Measurements from ENCODE around the gene EID1.

DNA sequence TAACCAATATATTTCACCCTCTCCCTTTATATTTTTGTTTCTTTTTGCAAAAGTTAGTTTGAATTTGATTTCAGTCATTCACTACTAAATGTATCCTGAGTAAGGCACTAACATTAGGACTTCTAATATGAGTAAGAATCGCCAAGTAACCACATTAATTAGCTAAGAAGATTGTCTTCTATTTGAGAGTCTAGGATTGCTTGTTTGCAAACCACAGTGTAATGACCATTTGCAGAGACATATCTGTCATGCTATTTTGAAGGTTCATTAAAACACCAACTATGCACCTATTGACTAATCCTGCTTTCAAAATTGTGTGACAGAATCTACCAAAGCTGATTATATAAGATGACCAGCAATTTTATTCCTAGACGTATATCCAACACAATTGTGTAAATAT, 5.3 kb upstream of the EID1 start:
- TF ChIP-seq, protein P1, sequence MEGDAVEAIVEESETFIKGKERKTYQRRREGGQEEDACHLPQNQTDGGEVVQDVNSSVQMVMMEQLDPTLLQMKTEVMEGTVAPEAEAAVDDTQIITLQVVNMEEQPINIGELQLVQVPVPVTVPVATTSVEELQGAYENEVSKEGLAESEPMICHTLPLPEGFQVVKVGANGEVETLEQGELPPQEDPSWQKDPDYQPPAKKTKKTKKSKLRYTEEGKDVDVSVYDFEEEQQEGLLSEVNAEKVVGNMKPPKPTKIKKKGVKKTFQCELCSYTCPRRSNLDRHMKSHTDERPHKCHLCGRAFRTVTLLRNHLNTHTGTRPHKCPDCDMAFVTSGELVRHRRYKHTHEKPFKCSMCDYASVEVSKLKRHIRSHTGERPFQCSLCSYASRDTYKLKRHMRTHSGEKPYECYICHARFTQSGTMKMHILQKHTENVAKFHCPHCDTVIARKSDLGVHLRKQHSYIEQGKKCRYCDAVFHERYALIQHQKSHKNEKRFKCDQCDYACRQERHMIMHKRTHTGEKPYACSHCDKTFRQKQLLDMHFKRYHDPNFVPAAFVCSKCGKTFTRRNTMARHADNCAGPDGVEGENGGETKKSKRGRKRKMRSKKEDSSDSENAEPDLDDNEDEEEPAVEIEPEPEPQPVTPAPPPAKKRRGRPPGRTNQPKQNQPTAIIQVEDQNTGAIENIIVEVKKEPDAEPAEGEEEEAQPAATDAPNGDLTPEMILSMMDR (conservative IDR thresholded peaks at IDR 0.05 in 1 of 2, IDR thresholded peaks at IDR 0.05 in 1 of 2; ENCODE audit: low read depth in 1 of 2, low read length in 2 of 2), result no peak
- no peak for TF ChIP-seq EZH2 (IDR thresholded peaks at IDR 0.05; ENCODE audit: low read length, missing control alignments)

Data from fibroblast of lung (primary cell).